ENCODE measurements around the gene PEMT. TPM values are rescaled to one million over a fixed set of nuclear protein-coding genes. Genes with fewer than 3 reads are reported as not detected.
"Not testable (repeated sequence)": the region's sequence is repeated elsewhere in the genome, so short reads cannot be mapped to it uniquely, and the experiment has no call there.

Gene PEMT
- total RNA-seq, 2 donors from 2014 or later = 16.9 to 23.8 TPM

- Histone ChIP-seq H3K9me3 (no peaks in the 10 kb centered on the region), H3K27me3 (no peaks in the 10 kb centered on the region), H3K36me3 (no peaks in the 10 kb centered on the region), H3K9ac (ENCODE audit: low read depth in 2 of 2, low read length in 2 of 2) (peak overlapping the region in 1 of 2 donors; percentile 9), H3K4me3 (no peak overlapping the region), H3K4me1 (peaks cover 5% of the 10 kb centered on the region), H3K27ac (no peak overlapping the region)
- TF ChIP-seq CTCF (IDR thresholded peaks at IDR 0.05) = no peak
- intact Hi-C loops (cut with DNase I) = no loop called here
- no peak for DNase-seq
Measured at GRCh38 chr17:17467016-17467415, 124.5 kb downstream of the PEMT start.

- no peak overlapping the region for H3K27ac ChIP-seq
- no peak for TF ChIP-seq CTCF (IDR thresholded peaks at IDR 0.05)
- H3K27me3 ChIP-seq = no peaks in the 10 kb centered on the region
- DNase-seq = no peak
- H3K4me3 ChIP-seq = no peak overlapping the region
- no peaks in the 10 kb centered on the region for H3K36me3 ChIP-seq
- no peaks in the 10 kb centered on the region for H3K9me3 ChIP-seq
- no peak overlapping the region for H3K9ac ChIP-seq (ENCODE audit: low read depth in 2 of 2, low read length in 2 of 2)
- intact Hi-C loops (cut with DNase I) = no loop called here
- peaks cover 5% of the 10 kb centered on the region for H3K4me1 ChIP-seq
Measured at GRCh38 chr17:17466511-17466910, 125.0 kb downstream of the PEMT start.

- H3K27ac ChIP-seq; DNase-seq; H3K27me3 ChIP-seq; H3K9ac ChIP-seq (ENCODE audit: low read depth in 2 of 2, low read length in 2 of 2); H3K36me3 ChIP-seq; H3K9me3 ChIP-seq; intact Hi-C loops (cut with DNase I); H3K4me3 ChIP-seq; H3K4me1 ChIP-seq: not testable (repeated sequence)
Measured at GRCh38 chr17:17465878-17466277, 125.6 kb downstream of the PEMT start.

- H3K9me3 ChIP-seq = no peaks in the 10 kb centered on the region
- intact Hi-C loops (cut with DNase I) = no loop called here
- no peaks in the 10 kb centered on the region for H3K36me3 ChIP-seq
- H3K4me3 ChIP-seq = no peak overlapping the region
- H3K27me3 ChIP-seq = no peaks in the 10 kb centered on the region
- peaks cover 5% of the 10 kb centered on the region for H3K4me1 ChIP-seq
- DNase-seq = no peak
- no peak overlapping the region for H3K27ac ChIP-seq
- H3K9ac ChIP-seq (ENCODE audit: low read depth in 2 of 2, low read length in 2 of 2) = no peak overlapping the region
- no peak for TF ChIP-seq CTCF (IDR thresholded peaks at IDR 0.05)
Measured at GRCh38 chr17:17463821-17464220, 127.7 kb downstream of the PEMT start.

- no peak for DNase-seq
- no peak overlapping the region for H3K9ac ChIP-seq (ENCODE audit: low read depth in 2 of 2, low read length in 2 of 2)
- H3K36me3 ChIP-seq = no peaks in the 10 kb centered on the region
- intact Hi-C loops (cut with DNase I) = no loop called here
- no peaks in the 10 kb centered on the region for H3K27me3 ChIP-seq
- H3K9me3 ChIP-seq = no peaks in the 10 kb centered on the region
- no peaks in the 10 kb centered on the region for H3K4me1 ChIP-seq
- no peak overlapping the region for H3K4me3 ChIP-seq
- no peak overlapping the region for H3K27ac ChIP-seq
- no peak for TF ChIP-seq CTCF (IDR thresholded peaks at IDR 0.05)
Measured at GRCh38 chr17:17462048-17462824, 129.3 kb downstream of the PEMT start.

- H3K4me3 ChIP-seq = no peak overlapping the region
- no peak for TF ChIP-seq CTCF (IDR thresholded peaks at IDR 0.05)
- no peaks in the 10 kb centered on the region for H3K36me3 ChIP-seq
- no peaks in the 10 kb centered on the region for H3K4me1 ChIP-seq
- H3K9ac ChIP-seq (ENCODE audit: low read depth in 2 of 2, low read length in 2 of 2) = no peak overlapping the region
- H3K27me3 ChIP-seq = no peaks in the 10 kb centered on the region
- H3K27ac ChIP-seq = no peak overlapping the region
- intact Hi-C loops (cut with DNase I) = no loop called here
- no peaks in the 10 kb centered on the region for H3K9me3 ChIP-seq
- DNase-seq = no peak
Measured at GRCh38 chr17:17460038-17460437, 131.5 kb downstream of the PEMT start.
